Measurements from ENCODE around the gene ZFHX3.

- TF ChIP-seq, protein P1, sequence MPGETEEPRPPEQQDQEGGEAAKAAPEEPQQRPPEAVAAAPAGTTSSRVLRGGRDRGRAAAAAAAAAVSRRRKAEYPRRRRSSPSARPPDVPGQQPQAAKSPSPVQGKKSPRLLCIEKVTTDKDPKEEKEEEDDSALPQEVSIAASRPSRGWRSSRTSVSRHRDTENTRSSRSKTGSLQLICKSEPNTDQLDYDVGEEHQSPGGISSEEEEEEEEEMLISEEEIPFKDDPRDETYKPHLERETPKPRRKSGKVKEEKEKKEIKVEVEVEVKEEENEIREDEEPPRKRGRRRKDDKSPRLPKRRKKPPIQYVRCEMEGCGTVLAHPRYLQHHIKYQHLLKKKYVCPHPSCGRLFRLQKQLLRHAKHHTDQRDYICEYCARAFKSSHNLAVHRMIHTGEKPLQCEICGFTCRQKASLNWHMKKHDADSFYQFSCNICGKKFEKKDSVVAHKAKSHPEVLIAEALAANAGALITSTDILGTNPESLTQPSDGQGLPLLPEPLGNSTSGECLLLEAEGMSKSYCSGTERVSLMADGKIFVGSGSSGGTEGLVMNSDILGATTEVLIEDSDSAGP (CRISPR knock-in tag; IDR thresholded peaks at IDR 0.05), result no peak
- no peak for TF ChIP-seq MED1 (CRISPR knock-in tag; IDR thresholded peaks at IDR 0.05; ENCODE audit: borderline replicate concordance)
- no peak for TF ChIP-seq EGR1 (conservative IDR thresholded peaks at IDR 0.05)
- TF ChIP-seq, protein P2, sequence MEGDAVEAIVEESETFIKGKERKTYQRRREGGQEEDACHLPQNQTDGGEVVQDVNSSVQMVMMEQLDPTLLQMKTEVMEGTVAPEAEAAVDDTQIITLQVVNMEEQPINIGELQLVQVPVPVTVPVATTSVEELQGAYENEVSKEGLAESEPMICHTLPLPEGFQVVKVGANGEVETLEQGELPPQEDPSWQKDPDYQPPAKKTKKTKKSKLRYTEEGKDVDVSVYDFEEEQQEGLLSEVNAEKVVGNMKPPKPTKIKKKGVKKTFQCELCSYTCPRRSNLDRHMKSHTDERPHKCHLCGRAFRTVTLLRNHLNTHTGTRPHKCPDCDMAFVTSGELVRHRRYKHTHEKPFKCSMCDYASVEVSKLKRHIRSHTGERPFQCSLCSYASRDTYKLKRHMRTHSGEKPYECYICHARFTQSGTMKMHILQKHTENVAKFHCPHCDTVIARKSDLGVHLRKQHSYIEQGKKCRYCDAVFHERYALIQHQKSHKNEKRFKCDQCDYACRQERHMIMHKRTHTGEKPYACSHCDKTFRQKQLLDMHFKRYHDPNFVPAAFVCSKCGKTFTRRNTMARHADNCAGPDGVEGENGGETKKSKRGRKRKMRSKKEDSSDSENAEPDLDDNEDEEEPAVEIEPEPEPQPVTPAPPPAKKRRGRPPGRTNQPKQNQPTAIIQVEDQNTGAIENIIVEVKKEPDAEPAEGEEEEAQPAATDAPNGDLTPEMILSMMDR (IDR thresholded peaks at IDR 0.05 in 2 of 3, conservative IDR thresholded peaks at IDR 0.05 in 1 of 3; ENCODE audit: insufficient read depth in 2 of 3, low read depth in 1 of 3, low read length in 3 of 3), result no peak
- TF ChIP-seq, protein P3, sequence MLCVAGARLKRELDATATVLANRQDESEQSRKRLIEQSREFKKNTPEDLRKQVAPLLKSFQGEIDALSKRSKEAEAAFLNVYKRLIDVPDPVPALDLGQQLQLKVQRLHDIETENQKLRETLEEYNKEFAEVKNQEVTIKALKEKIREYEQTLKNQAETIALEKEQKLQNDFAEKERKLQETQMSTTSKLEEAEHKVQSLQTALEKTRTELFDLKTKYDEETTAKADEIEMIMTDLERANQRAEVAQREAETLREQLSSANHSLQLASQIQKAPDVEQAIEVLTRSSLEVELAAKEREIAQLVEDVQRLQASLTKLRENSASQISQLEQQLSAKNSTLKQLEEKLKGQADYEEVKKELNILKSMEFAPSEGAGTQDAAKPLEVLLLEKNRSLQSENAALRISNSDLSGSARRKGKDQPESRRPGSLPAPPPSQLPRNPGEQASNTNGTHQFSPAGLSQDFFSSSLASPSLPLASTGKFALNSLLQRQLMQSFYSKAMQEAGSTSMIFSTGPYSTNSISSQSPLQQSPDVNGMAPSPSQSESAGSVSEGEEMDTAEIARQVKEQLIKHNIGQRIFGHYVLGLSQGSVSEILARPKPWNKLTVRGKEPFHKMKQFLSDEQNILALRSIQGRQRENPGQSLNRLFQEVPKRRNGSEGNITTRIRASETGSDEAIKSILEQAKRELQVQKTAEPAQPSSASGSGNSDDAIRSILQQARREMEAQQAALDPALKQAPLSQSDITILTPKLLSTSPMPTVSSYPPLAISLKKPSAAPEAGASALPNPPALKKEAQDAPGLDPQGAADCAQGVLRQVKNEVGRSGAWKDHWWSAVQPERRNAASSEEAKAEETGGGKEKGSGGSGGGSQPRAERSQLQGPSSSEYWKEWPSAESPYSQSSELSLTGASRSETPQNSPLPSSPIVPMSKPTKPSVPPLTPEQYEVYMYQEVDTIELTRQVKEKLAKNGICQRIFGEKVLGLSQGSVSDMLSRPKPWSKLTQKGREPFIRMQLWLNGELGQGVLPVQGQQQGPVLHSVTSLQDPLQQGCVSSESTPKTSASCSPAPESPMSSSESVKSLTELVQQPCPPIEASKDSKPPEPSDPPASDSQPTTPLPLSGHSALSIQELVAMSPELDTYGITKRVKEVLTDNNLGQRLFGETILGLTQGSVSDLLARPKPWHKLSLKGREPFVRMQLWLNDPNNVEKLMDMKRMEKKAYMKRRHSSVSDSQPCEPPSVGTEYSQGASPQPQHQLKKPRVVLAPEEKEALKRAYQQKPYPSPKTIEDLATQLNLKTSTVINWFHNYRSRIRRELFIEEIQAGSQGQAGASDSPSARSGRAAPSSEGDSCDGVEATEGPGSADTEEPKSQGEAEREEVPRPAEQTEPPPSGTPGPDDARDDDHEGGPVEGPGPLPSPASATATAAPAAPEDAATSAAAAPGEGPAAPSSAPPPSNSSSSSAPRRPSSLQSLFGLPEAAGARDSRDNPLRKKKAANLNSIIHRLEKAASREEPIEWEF (CRISPR knock-in tag; IDR thresholded peaks at IDR 0.05), result no peak
- TF ChIP-seq POLR2A (conservative IDR thresholded peaks at IDR 0.05), result no peak
- no peak for TF ChIP-seq EP300 (IDR thresholded peaks at IDR 0.05; ENCODE audit: low read length)
- TF ChIP-seq IRF1 (CRISPR knock-in tag; IDR thresholded peaks at IDR 0.05; ENCODE audit: borderline replicate concordance), result no peak
- TF ChIP-seq, protein P4, sequence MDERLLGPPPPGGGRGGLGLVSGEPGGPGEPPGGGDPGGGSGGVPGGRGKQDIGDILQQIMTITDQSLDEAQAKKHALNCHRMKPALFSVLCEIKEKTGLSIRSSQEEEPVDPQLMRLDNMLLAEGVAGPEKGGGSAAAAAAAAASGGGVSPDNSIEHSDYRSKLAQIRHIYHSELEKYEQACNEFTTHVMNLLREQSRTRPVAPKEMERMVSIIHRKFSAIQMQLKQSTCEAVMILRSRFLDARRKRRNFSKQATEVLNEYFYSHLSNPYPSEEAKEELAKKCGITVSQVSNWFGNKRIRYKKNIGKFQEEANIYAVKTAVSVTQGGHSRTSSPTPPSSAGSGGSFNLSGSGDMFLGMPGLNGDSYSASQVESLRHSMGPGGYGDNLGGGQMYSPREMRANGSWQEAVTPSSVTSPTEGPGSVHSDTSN (CRISPR knock-in tag; IDR thresholded peaks at IDR 0.05; ENCODE audit: low read depth), result no peak
- TF ChIP-seq, protein P4 (tag; conservative IDR thresholded peaks at IDR 0.05; ENCODE audit: low read depth), result no peak
- TF ChIP-seq CREB1 (IDR thresholded peaks at IDR 0.05), result no peak
- no peak for TF ChIP-seq CREB1 (CRISPR knock-in tag; IDR thresholded peaks at IDR 0.05)
Measured at GRCh38 chr16:73062001-73062616, 14.2 kb upstream of the ZFHX3 start.

Measured in K562 (cell line).